T follicular helper cell (primary cell): ENCODE measurements around the gene RELN.
"Not testable (repeated sequence)": the region's sequence is repeated elsewhere in the genome, so short reads cannot be mapped to it uniquely, and the experiment has no call there.

ENCODE experiments used
- DNase-seq: peaks from one replicate; pipeline ENCODE4 v3.0.0-alpha.2; 2020; ENCODE audit warnings: low read depth

The RELN gene

GRCh38 chr7:103787041-103787440 lies 202.4 kb downstream of the RELN start:
- not testable (repeated sequence) for DNase-seq

GRCh38 chr7:103784646-103785286 lies 204.7 kb downstream of the RELN start:
- DNase-seq: no peak

GRCh38 chr7:103781409-103781808 lies 208.0 kb downstream of the RELN start:
- no peak for DNase-seq

- DNase-seq: not testable (repeated sequence)
These were observed 208.9 kb downstream of the RELN start for GRCh38 chr7:103780561-103780960.

GRCh38 chr7:103777440-103777839 lies 212.0 kb downstream of the RELN start:
- DNase-seq: no peak

- no peak for DNase-seq
These were observed 215.7 kb downstream of the RELN start for GRCh38 chr7:103773726-103774125.

GRCh38 chr7:103772171-103772773 lies 217.2 kb downstream of the RELN start:
- DNase-seq: no peak

- DNase-seq: no peak
These were observed 218.2 kb downstream of the RELN start for GRCh38 chr7:103771294-103771693.

- DNase-seq: no peak
These were observed 222.8 kb downstream of the RELN start for GRCh38 chr7:103766660-103767059.

- DNase-seq: no peak
These were observed 223.6 kb downstream of the RELN start for GRCh38 chr7:103765901-103766300.

- no peak for DNase-seq
These were observed 224.6 kb downstream of the RELN start for GRCh38 chr7:103764901-103765300.

- no peak for DNase-seq
These were observed 226.6 kb downstream of the RELN start for GRCh38 chr7:103762877-103763276.

GRCh38 chr7:103762065-103762760 lies 227.2 kb downstream of the RELN start:
- no peak for DNase-seq

- DNase-seq: no peak
These were observed 236.5 kb downstream of the RELN start for GRCh38 chr7:103752995-103753394.

- DNase-seq: no peak
These were observed 238.1 kb downstream of the RELN start for GRCh38 chr7:103751311-103751880.

- DNase-seq: no peak
These were observed 240.8 kb downstream of the RELN start for GRCh38 chr7:103748680-103749079.

- DNase-seq: no peak
These were observed 254.1 kb downstream of the RELN start for GRCh38 chr7:103735377-103735776.

- DNase-seq: no peak
These were observed 258.3 kb downstream of the RELN start for GRCh38 chr7:103731169-103731568.

- DNase-seq: no peak
These were observed 260.4 kb downstream of the RELN start for GRCh38 chr7:103729026-103729425.

GRCh38 chr7:103727982-103728610 lies 261.4 kb downstream of the RELN start:
- no peak for DNase-seq

GRCh38 chr7:103719070-103719469 lies 270.4 kb downstream of the RELN start:
- no peak for DNase-seq

GRCh38 chr7:103718482-103719061 lies 270.9 kb downstream of the RELN start:
- no peak for DNase-seq
